Measurements from ENCODE around the gene UBL7.

The UBL7 gene

GRCh38 chr15:74421302-74422245 is 39.4 kb downstream of the UBL7 start:
- peaks cover 0 to 6% of the 10 kb centered on the region in 2 donors for H3K27me3 ChIP-seq
- intact Hi-C loops (cut with DNase I; ENCODE audit: low total_unique reads), result no loop called here
- H3K9me3 ChIP-seq, result no peaks in the 10 kb centered on the region
- no peak overlapping the region for H3K27ac ChIP-seq
- H3K36me3 ChIP-seq, result no peaks in the 10 kb centered on the region
- DNase-seq, result no peak
- H3K4me1 ChIP-seq, result peaks cover 0 to 16% (median 0%) of the 10 kb centered on the region in 4 donors
- no peak overlapping the region for H3K4me3 ChIP-seq
- TF ChIP-seq, protein P1, sequence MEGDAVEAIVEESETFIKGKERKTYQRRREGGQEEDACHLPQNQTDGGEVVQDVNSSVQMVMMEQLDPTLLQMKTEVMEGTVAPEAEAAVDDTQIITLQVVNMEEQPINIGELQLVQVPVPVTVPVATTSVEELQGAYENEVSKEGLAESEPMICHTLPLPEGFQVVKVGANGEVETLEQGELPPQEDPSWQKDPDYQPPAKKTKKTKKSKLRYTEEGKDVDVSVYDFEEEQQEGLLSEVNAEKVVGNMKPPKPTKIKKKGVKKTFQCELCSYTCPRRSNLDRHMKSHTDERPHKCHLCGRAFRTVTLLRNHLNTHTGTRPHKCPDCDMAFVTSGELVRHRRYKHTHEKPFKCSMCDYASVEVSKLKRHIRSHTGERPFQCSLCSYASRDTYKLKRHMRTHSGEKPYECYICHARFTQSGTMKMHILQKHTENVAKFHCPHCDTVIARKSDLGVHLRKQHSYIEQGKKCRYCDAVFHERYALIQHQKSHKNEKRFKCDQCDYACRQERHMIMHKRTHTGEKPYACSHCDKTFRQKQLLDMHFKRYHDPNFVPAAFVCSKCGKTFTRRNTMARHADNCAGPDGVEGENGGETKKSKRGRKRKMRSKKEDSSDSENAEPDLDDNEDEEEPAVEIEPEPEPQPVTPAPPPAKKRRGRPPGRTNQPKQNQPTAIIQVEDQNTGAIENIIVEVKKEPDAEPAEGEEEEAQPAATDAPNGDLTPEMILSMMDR (IDR thresholded peaks at IDR 0.05), result no peak

DNA sequence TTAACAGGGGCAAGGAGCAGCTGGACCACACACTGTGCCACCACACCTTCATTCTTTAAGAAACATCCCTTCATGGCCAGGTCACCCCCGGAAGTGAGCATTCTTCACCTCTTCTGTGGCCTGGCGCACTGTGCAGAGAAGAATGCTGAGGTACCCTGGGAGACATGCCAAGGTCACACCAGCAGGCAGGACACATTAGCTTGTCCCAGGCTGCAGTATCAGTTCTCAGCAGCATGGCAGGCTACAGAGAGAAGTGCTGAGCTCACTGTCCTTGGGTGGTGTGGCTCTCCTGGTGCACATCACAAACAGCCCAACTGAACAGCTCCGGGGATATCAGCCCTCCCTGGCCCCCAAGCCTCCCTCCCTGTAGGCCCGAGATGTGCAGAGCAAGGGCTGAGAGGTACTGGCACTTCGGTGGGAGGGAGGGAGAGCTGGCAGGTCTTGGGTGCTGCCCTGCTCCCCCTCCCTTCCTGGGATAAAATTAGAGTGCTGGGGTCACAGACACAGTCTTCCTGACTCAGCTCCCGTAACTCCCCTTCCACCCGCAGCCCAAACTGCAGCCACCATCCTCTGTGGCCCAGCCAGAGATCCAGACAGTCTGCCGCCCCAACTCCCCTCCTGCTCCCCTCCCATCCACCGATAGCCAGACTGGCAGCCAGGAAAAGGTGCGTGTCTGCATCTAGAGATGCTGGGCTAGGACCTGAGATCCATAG is 40.6 kb downstream of the UBL7 start:
- no peak overlapping the region for H3K4me3 ChIP-seq
- H3K36me3 ChIP-seq, result no peaks in the 10 kb centered on the region
- DNase-seq, result no peak
- TF ChIP-seq, protein P1 (IDR thresholded peaks at IDR 0.05), result no peak
- intact Hi-C loops (cut with DNase I; ENCODE audit: low total_unique reads), result no loop called here
- peaks cover 0 to 6% of the 10 kb centered on the region in 2 donors for H3K27me3 ChIP-seq
- H3K4me1 ChIP-seq, result peaks cover 0 to 16% (median 0%) of the 10 kb centered on the region in 4 donors
- no peaks in the 10 kb centered on the region for H3K9me3 ChIP-seq
- no peak overlapping the region for H3K27ac ChIP-seq

- DNase-seq, result no peak
- TF ChIP-seq, protein P1 (IDR thresholded peaks at IDR 0.05), result no peak
- Histone ChIP-seq H3K27ac (no peak overlapping the region), H3K4me1 (peaks cover 0 to 16% (median 0%) of the 10 kb centered on the region in 4 donors), H3K9me3 (no peaks in the 10 kb centered on the region), H3K36me3 (no peaks in the 10 kb centered on the region), H3K27me3 (peaks cover 0 to 6% of the 10 kb centered on the region in 2 donors), H3K4me3 (no peak overlapping the region)
- intact Hi-C loops (cut with DNase I; ENCODE audit: low total_unique reads), result no loop called here
These were observed 41.5 kb downstream of the UBL7 start for GRCh38 chr15:74419432-74419831.

- TF ChIP-seq, protein P1 (IDR thresholded peaks at IDR 0.05), result no peak
- peaks cover 0 to 6% of the 10 kb centered on the region in 2 donors for H3K27me3 ChIP-seq
- peaks cover 0 to 16% (median 0%) of the 10 kb centered on the region in 4 donors for H3K4me1 ChIP-seq
- H3K36me3 ChIP-seq, result no peaks in the 10 kb centered on the region
- DNase-seq, result no peak
- intact Hi-C loops (cut with DNase I; ENCODE audit: low total_unique reads), result no loop called here
- H3K4me3 ChIP-seq, result no peak overlapping the region
- H3K27ac ChIP-seq, result no peak overlapping the region
- no peaks in the 10 kb centered on the region for H3K9me3 ChIP-seq
These were observed 42.2 kb downstream of the UBL7 start for GRCh38 chr15:74418575-74419338.

- H3K27ac ChIP-seq, result no peak overlapping the region
- DNase-seq, result no peak
These were observed 43.3 kb downstream of the UBL7 start for GRCh38 chr15:74417670-74418069.

More at GRCh38 chr15:74417670-74418069, 43.3 kb downstream of the UBL7 start:
- Histone ChIP-seq H3K4me3 (no peak overlapping the region), H3K4me1 (peaks cover 0 to 16% (median 0%) of the 10 kb centered on the region in 4 donors), H3K36me3 (no peaks in the 10 kb centered on the region), H3K27me3 (peaks cover 0 to 6% of the 10 kb centered on the region in 2 donors), H3K9me3 (no peaks in the 10 kb centered on the region)
- TF ChIP-seq, protein P1 (IDR thresholded peaks at IDR 0.05), result no peak
- intact Hi-C loops (cut with DNase I; ENCODE audit: low total_unique reads), result no loop called here

Data from tibial artery (tissue), 4 donors.